ENCODE measurements around the gene PCNX2. TPM values are rescaled to one million over a fixed set of nuclear protein-coding genes. Genes with fewer than 3 reads are reported as not detected.

The PCNX2 gene
- total and polyA plus RNA-seq, 2 donors, result 5.2 to 36.9 TPM

DNA sequence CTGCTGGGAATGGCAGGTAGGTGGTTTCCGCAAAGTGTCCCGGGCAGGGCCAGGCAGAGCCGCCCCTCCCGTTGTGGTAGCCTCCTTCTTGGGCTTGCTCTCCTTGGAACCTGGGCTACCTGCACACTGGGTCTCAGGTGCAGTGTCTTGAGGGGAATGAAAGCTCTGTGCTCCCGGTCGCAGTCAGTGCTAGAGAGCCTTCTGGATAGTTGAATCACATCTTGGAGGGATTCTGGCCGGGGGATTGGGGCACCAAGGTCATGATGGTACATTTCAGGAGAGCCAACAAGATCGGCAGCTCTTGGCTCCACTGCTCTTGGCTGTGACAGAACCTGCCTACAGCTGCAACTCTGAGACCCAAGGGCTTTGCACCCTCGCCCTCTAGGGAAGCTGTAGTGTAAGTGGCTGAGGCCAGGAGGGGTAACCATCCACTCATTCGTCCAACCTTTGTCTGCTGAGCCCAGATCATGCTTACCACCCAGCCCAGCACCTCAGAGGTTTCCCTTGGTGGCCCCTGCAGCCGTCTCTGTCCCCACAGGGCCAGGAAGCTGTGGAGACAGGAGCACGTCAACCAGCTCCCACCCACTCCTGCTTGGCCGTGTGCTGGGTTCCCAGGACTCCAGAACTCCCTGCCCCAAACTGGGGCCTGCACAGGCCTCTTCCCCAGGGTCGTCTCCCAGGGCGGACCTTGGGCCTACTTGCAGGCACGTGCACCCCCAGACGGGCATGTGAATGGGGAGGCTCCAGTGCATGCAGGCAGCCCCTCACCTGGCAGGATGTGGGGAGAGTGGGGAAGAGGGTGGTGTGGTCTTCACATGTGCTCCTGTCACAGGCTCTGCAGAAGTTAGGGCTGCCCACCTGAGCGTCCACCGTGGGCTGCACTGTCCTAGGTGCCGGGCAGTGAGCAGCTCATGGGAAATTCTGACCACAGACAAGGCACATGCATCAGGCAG is 305.1 kb downstream of the PCNX2 start:
- H3K4me3 ChIP-seq (ENCODE audit: low read depth, low read length), result no peak overlapping the region
- no peaks in the 10 kb centered on the region for H3K4me1 ChIP-seq (ENCODE audit: insufficient read depth)
- H3K27ac ChIP-seq (ENCODE audit: low read depth), result no peak overlapping the region
- 92% methylated on average over 20 of the region's 20 CpGs for WGBS
- no peaks in the 10 kb centered on the region for H3K36me3 ChIP-seq (ENCODE audit: insufficient read depth)
- DNase-seq (ENCODE audit: extremely low spot score), result no peak

DNA sequence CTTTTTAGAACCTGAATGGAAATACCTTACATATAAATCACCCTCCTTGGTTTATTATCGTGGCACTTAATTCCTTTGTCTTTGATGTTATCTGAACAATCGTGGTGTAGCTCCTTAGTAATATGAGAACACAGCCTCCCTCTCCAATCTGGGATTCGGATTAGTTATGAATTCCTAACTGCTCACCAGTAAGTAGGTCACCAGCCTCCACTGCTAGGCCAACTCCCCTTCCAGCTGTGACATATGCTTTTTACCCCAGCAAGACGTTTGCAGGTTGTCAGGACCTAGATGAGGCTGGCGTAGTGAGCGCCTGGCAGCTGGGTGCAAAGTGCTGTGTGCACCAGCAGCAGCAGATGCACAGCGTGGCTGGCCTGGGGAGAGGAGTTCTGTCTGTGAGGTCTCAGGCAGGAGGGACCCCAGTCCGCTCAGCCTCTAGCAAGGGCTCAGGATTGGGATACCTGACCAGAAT is 306.9 kb downstream of the PCNX2 start:
- no peaks in the 10 kb centered on the region for H3K4me1 ChIP-seq (ENCODE audit: insufficient read depth)
- H3K27ac ChIP-seq (ENCODE audit: low read depth), result no peak overlapping the region
- DNase-seq (ENCODE audit: extremely low spot score), result no peak
- H3K36me3 ChIP-seq (ENCODE audit: insufficient read depth), result no peaks in the 10 kb centered on the region
- 56% methylated on average over 8 of the region's 8 CpGs for whole genome bisulfite sequencing
- H3K4me3 ChIP-seq (ENCODE audit: low read depth, low read length), result no peak overlapping the region

DNA sequence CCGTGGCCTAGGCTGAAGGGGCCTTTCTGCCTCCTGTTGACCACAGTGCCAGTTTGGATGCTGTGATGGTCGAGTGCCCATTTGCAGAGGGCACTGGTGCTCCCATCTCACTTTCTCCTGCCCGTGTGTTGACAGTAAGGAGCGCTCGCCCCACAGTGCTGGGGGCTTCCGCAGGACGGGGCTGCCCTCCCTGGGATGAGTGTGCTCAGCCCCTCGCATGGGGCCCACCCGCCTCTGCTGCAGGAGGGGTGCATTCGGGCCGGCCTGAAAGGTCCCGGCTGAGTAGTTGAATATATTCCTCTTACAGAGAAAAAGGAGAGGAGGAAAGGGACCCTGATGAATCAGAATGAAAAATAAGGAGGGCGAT is 307.8 kb downstream of the PCNX2 start:
- no peak for DNase-seq (ENCODE audit: extremely low spot score)
- Histone ChIP-seq H3K27ac (ENCODE audit: low read depth) (no peak overlapping the region), H3K4me3 (ENCODE audit: low read depth, low read length) (no peak overlapping the region), H3K4me1 (ENCODE audit: insufficient read depth) (no peaks in the 10 kb centered on the region), H3K36me3 (ENCODE audit: insufficient read depth) (no peaks in the 10 kb centered on the region)
- 86% methylated on average over 13 of the region's 13 CpGs for WGBS

DNA sequence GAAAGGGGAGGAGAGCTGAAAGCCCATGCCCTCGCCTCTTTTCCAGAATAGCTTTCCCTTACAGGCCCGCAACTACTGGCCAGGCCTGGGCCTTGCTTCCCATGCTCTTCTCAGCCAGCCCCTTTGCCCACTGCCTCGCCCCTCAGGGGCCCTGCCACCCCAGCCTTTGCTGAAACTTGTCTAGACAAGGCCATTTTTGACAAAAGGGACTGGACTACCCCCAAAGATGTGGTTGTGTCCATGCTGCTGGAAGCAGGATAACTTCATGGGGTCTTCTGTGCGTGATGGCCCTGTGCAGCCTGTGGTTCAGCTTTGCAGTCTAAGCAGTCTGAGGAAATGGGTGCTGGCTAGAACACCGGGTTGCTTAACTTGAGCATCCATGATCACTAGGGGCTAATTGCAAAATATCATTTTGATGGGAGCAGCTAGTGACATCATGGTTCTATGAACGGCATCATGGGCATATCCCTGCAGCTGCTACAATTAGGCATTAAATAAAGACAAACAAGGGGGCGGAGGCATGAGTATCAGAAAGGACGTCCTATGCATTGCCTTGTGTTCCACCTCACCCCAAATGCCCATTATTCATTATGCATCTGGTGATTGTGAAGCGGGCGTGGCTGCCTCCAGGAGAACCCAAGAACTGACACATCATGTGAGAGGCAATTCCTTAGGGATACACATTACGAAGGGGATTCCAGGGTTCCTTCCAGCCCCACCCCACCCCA is 308.3 kb downstream of the PCNX2 start:
- DNase-seq (ENCODE audit: extremely low spot score), result no peak
- Histone ChIP-seq H3K4me3 (ENCODE audit: low read depth, low read length) (no peak overlapping the region), H3K36me3 (ENCODE audit: insufficient read depth) (no peaks in the 10 kb centered on the region), H3K4me1 (ENCODE audit: insufficient read depth) (no peaks in the 10 kb centered on the region), H3K27ac (ENCODE audit: low read depth) (no peak overlapping the region)
- WGBS, result 97% methylated on average over 11 of the region's 11 CpGs

DNA sequence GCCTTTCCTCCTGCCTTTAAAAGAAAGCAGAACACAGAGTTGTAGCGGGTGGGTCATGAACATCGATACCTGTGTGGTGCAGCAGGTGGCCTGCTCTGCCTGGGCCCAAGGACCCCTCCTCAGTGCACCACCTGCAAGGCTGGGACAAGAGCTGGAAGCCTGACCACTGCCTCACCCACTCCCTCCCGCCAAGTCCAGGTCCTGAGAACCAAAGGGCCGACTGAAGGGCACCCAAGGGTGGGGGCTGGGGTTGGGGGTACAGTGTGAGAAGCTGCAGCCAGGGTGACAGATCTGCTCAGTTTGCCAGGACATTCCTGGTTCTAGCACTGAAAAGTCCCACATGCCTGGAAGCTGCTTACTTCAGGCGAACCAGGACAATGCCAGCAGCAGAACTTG is 309.0 kb downstream of the PCNX2 start:
- no peaks in the 10 kb centered on the region for H3K36me3 ChIP-seq (ENCODE audit: insufficient read depth)
- DNase-seq (ENCODE audit: extremely low spot score), result no peak
- no peaks in the 10 kb centered on the region for H3K4me1 ChIP-seq (ENCODE audit: insufficient read depth)
- WGBS, result 97% methylated on average over 5 of the region's 5 CpGs
- no peak overlapping the region for H3K4me3 ChIP-seq (ENCODE audit: low read depth, low read length)
- no peak overlapping the region for H3K27ac ChIP-seq (ENCODE audit: low read depth)

DNA sequence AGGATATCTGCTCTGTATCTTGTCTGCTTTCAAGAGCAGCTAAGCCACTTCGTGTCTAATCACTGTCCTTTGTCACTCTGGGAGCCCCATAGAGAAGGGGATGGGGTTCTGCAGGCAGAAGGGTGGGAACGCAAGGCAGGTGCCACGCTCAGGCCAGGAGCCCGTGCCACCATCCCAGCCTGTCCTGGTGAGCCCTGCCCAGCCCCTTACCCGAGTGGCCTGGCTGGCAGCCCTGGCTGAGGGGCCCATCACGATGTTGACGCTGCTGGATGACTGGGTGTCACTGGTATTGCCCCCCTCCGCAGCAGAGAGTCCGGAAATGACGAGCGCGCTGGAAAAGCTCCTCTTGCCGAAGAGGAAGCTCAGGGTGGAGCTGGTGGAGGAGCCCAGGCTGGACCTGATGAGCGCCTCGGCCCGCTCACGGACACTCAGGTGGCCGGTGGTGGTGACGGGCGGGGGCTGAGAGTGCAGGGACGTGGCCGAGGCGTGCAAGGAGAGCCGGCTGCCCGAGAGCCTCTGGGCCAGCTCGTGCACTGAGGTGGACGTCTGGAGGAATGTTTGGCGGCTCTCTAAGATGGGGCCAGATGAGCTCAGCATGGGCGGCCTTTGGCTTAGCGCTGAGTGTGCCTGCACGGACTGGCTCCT is 309.5 kb downstream of the PCNX2 start:
- no peak overlapping the region for H3K27ac ChIP-seq (ENCODE audit: low read depth)
- no peak for DNase-seq (ENCODE audit: extremely low spot score)
- no peaks in the 10 kb centered on the region for H3K36me3 ChIP-seq (ENCODE audit: insufficient read depth)
- WGBS, result 91% methylated on average over 31 of the region's 31 CpGs
- no peak overlapping the region for H3K4me3 ChIP-seq (ENCODE audit: low read depth, low read length)
- no peaks in the 10 kb centered on the region for H3K4me1 ChIP-seq (ENCODE audit: insufficient read depth)

DNA sequence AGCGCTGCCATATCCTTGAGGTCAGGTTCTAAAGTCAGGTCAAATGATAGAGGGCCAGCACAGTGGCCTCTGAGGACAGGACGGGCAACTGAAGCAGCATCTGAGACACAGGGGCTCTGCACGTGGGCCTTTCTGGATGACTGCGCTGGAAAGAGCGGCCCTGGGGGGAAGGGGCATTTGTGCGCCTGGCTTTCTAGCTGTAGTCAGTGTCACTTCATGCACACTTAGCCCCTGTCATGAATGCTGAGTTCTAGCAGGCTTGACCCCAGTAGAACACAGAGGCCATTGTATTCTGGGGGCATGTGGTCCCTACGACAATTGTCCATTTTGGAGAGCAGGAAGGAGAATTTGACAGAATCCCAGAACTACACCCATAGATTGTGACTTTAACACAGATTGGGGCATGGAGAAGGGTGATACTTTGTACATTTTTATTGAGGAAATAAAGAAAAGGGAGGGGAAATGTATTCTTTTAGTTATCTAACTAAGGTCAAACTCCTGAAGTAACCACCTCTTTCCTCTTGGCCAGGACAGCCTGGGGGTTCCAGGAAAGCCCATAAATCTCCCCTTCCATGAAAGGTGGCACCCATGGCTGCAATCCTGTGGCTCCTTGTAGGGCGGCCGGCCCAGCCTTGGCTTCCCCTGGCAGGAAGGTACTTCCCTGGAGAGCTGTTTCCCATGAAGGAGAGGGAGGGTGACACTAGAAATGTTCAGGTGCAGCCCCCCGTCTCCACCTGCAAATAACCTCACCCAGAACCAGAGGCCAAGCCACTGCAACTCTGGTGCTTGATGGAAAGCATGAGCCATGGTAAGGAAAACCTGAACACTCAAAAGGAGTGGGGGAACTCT is 310.7 kb downstream of the PCNX2 start:
- 94% methylated on average over 10 of the region's 10 CpGs for WGBS
- no peak overlapping the region for H3K27ac ChIP-seq (ENCODE audit: low read depth)
- no peak overlapping the region for H3K4me3 ChIP-seq (ENCODE audit: low read depth, low read length)
- no peaks in the 10 kb centered on the region for H3K4me1 ChIP-seq (ENCODE audit: insufficient read depth)
- DNase-seq (ENCODE audit: extremely low spot score), result no peak
- no peaks in the 10 kb centered on the region for H3K36me3 ChIP-seq (ENCODE audit: insufficient read depth)

DNA sequence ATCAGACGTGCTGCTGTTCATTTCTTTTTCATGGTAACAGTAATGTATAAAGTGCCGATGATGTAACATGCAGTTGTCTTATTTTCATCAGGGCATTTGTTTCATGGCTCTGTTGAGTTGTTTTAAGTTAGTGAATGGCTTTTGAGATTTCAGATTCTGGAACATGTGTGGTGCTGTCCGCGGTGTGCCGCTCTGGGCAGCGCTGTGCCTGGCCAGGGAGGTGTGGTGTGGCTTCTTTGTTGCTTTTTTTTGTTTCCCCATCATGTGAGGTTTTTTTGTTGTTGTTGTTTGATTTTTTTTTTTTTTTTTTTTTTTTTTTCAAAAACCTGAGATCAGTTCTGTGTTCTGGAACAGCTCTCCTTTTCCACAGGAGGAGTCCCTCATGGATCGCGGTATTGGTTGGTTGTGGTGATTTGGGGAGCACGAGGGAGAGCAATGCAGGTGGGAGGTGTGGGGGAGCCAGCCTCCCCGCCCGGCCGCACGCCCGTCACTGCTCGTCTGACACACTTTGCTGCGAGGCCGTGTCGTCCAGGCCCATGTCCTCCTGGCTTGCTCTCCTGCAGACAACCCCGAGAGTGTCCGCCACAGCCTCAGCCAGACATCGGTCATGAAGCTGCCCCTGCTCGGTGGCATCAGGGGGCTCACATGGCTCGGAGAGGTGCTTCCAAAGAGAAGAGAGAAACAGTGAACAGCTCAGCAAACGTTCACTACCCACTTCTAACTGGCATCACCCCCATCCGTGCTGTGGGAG is 311.5 kb downstream of the PCNX2 start:
- Histone ChIP-seq H3K4me1 (ENCODE audit: insufficient read depth) (no peaks in the 10 kb centered on the region), H3K36me3 (ENCODE audit: insufficient read depth) (no peaks in the 10 kb centered on the region), H3K4me3 (ENCODE audit: low read depth, low read length) (no peak overlapping the region), H3K27ac (ENCODE audit: low read depth) (no peak overlapping the region)
- DNase-seq (ENCODE audit: extremely low spot score), result no peak
- 91% methylated on average over 25 of the region's 25 CpGs for WGBS

DNA sequence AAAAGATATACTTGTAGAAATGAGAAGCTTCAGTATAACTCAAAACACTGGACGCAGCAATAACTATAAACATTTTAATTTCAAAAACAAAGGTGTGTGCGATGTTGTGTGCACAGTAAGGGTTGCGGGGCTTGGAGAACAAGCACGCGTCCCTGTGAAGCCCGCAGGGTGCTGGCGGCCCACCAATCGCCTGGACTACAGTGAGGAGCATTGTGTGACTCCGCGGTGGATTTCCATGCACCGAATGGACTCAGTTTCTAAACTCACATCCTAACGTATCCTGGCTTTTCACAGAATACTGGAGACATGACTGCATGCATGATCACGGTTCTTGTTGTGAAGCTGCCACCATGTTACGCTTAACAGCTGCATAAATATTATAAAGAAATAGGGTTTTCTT is 312.1 kb downstream of the PCNX2 start:
- Histone ChIP-seq H3K27ac (ENCODE audit: low read depth) (no peak overlapping the region), H3K4me1 (ENCODE audit: insufficient read depth) (no peaks in the 10 kb centered on the region), H3K36me3 (ENCODE audit: insufficient read depth) (no peaks in the 10 kb centered on the region), H3K4me3 (ENCODE audit: low read depth, low read length) (no peak overlapping the region)
- 96% methylated on average over 14 of the region's 14 CpGs for WGBS
- DNase-seq (ENCODE audit: extremely low spot score), result no peak

DNA sequence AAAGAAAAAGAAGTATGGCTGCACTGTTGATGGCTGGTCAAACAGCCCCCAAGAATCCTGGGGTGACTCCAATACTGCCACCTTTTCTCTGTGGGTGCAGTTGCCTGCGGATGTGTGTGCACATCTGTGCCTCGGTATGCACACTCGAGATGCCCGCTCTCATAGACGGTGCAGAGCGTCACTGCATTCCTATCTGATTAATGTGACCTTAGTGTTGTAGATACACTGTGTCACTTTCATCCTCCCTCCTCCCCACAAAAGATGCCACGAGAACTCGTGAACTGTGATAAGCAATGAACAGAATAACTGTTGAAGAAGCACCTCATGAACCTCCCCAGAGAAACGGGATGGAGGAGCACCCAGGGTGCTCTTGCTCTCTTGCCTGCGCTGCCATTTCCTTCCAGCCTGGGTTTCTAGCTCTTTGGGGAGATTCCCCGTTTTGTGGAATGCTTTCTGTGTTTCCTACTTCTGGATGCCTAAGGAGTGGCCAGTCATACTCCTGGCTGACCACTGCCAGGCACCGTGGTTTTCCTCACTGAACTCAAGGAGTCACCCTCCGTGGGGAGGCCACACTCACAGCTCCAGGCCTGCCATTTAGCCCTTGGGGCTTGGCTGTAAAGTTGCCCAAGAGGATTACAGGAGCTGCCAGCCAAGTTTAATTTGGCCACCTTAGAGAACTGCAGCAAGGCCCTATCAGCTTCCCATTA is 313.1 kb downstream of the PCNX2 start:
- Histone ChIP-seq H3K4me1 (ENCODE audit: insufficient read depth) (no peaks in the 10 kb centered on the region), H3K4me3 (ENCODE audit: low read depth, low read length) (no peak overlapping the region), H3K27ac (ENCODE audit: low read depth) (no peak overlapping the region), H3K36me3 (ENCODE audit: insufficient read depth) (no peaks in the 10 kb centered on the region)
- DNase-seq (ENCODE audit: extremely low spot score), result no peak
- 87% methylated on average over 13 of the region's 13 CpGs for WGBS

DNA sequence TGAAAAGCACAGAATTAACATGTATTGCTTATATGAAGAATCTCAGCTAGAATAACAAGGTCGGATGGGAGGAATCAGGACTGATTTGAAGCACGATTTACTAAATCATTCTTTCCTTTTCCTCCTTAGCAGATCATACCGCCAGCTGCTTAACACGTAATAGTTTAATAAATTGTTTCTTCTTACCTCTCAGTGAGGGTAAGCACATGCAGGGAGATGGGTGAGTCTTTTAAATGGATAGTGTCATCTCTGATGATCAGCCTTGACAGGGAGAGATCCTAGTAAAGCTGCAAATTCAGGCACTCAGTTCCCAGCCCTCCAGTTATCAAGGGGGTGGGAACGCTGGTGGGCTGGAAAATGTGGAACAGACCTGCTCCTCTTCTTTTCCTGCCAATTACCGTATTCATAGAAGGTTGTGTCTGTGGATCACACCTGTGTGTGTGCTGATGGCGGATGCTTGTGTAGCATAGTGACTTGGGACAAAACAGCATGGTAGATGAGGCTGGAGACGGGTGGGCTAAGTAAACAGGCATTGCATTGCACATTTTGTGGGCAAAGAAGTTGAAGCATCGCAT is 314.5 kb downstream of the PCNX2 start:
- no peaks in the 10 kb centered on the region for H3K4me1 ChIP-seq (ENCODE audit: insufficient read depth)
- no peak for DNase-seq (ENCODE audit: extremely low spot score)
- H3K27ac ChIP-seq (ENCODE audit: low read depth), result no peak overlapping the region
- 87% methylated on average over 9 of the region's 9 CpGs for WGBS
- H3K4me3 ChIP-seq (ENCODE audit: low read depth, low read length), result no peak overlapping the region
- no peaks in the 10 kb centered on the region for H3K36me3 ChIP-seq (ENCODE audit: insufficient read depth)

Measured in urinary bladder (tissue), 4 donors.